NCI-H1417 (cell line): Measurements from ENCODE around the gene SLC39A13.

Experiments
- DNase-seq, 3 experiments: peaks; one replicate each; lab custom pipeline; 2025; lab: John Stamatoyannopoulos, UW

SLC39A13 gene

GRCh38 chr11:47384498-47384897, 23.9 kb upstream of the SLC39A13 start:
- DNase-seq = no peak

GRCh38 chr11:47387944-47388696, 20.3 kb upstream of the SLC39A13 start:
- no peak for DNase-seq

- no peak for DNase-seq
These were observed 19.5 kb upstream of the SLC39A13 start for GRCh38 chr11:47388697-47389576.

GRCh38 chr11:47389577-47390421, 18.6 kb upstream of the SLC39A13 start:
- DNase-seq = no peak

DNA sequence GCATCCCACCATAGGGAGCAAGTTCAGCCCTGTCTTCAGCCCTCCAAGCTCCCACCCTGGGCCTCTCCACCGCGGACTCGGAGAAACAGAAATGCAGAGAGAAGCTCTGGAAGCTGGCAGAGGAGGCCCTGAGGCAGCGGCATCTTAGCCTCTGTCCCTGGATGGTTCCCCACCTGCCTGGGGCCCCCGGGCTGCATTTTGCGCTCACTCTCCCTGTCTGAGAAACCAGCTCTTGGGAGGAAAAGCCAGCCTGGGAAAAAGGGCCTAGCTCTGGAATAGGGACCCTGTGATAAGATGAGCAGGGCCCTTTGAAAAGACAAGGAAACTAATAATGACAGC, 18.0 kb upstream of the SLC39A13 start:
- no peak for DNase-seq

GRCh38 chr11:47391077-47391583, 17.3 kb upstream of the SLC39A13 start:
- no peak for DNase-seq

GRCh38 chr11:47391711-47392432, 16.5 kb upstream of the SLC39A13 start:
- no peak for DNase-seq

DNA sequence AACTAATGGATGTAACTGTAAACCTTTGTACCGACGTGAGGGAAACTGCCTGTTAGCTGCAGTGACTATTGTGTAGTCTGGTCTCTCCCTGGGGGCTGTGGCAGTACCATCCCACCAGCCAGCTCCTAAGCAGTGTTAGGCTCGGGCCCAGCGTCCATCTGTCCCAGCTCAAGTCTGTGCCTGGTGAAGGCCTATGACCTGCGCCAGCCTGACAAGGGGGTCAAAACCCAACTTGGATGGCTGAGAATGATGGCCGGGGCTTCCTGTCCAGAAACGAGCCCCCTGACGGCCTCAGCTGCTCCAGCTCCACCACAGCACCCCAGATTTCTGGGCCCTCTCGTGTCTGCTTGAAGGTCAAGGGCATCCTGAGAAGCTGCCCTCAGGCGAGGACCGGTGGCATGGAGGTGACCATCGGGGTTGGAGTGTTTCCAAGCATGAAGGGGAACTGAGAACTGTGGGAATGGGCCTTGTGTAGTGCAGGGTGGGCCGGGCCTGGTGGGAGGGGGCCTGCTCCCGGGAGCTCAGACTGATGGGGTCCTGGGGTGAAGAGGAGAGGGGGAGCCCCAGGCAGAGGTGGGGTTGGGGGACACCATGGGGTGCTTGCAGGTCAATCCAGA, 15.7 kb upstream of the SLC39A13 start:
- no peak for DNase-seq

GRCh38 chr11:47393163-47394049, 15.0 kb upstream of the SLC39A13 start:
- no peak for DNase-seq

DNA sequence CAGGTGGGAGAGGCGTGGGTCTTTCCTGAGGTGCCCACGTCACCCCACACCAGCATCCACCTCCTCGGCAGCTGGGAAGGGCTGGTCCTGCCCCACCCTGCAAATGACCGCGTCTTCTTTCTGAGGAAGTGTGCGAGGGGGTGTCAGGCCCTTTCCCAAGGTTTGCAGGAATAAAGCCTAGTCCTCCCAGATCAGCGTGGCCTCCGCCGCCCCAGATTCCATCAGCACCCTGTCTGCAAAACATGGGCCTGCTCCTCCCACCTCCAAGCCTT, 14.4 kb upstream of the SLC39A13 start:
- DNase-seq = no peak

GRCh38 chr11:47394322-47395222, 13.8 kb upstream of the SLC39A13 start:
- DNase-seq = no peak

DNA sequence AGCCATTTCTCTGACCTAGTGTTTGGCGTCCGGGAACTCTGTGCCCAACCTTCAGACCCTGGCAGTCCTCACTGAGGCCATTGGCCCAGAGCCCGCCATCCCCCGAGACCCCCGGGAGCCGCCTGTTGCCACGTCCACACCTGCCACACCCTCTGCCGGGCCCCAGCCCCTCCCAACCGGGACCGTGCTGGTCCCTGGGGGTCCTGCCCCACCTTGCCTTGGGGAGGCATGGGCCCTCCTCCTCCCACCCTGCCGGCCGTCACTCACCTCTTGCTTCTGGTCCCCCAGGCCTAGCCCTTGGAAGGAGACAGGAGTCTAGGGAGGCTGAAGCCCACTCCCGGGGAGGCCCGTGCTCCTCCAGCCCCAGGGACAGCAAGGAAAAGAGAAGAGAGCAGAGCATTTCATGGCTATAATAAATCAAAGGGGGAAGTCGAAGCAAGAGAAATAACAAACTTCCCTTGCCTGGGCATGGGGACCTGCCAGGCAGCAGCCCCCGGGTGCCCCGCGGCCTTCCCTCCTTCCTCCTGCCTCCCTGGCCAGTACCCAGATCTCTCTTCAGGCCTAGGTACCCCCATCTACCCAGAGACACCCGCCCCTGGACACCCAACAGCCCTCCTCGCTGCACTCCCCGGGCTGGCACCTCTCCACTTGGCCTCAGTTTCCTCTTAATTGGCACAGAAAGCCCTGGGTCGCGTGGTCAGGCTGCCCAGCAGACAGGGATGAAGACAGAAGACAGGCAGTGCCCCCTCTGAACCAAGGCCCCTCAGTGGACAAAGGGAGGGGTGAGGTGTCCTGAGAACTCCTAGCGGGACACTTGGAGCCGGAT, 13.0 kb upstream of the SLC39A13 start:
- no peak for DNase-seq

GRCh38 chr11:47396049-47396320, 12.4 kb upstream of the SLC39A13 start:
- no peak for DNase-seq

GRCh38 chr11:47398011-47398410, 10.4 kb upstream of the SLC39A13 start:
- no peak for DNase-seq

- no peak for DNase-seq
These were observed 9.8 kb upstream of the SLC39A13 start for GRCh38 chr11:47398551-47398950.

DNA sequence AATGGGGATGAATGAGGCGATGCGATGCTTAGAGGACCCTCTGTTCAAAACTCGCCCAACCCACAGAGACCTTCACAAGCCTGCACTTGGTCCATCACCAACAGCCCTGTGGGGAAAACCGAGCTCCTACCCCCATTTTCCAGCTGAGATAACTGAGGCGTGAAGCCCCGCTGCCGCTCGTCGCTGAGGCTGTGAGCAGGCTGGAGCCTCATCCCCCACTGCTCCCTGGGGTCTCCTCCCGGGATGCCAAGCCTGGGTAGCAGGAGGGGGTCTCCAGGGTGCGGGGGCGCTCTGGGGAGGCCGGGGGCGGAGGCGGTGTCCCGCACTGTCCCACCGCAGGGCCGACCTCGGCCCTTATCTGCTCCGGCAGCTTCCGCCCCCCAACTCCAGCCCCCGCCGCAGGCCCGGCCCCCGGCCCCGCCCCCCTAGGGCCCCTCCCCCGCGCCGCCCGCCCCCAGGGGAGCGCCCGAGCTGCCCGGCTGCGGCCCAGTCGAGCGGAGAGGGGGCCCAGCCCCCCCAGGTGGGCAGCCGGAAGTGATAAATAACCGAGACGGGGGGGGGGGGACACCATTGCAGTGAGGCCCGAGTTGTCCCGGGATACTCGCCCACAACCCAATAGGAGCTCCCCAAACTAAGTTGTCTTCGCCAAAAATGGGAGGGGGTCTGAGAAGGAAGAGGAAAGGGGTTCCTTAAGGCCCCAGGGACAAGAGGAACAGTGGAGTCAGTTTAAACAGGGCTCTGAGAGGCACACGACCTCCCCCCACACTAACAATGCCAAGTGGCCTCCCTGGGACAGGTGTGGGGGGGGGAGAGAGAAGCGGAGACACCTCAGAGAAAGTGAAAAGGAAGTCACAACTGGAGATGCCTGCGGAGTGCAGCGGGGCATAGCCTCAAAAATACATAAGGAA, 8.3 kb upstream of the SLC39A13 start:
- DNase-seq = peak in 2 of 3 experiments; percentile 22 to 26

DNA sequence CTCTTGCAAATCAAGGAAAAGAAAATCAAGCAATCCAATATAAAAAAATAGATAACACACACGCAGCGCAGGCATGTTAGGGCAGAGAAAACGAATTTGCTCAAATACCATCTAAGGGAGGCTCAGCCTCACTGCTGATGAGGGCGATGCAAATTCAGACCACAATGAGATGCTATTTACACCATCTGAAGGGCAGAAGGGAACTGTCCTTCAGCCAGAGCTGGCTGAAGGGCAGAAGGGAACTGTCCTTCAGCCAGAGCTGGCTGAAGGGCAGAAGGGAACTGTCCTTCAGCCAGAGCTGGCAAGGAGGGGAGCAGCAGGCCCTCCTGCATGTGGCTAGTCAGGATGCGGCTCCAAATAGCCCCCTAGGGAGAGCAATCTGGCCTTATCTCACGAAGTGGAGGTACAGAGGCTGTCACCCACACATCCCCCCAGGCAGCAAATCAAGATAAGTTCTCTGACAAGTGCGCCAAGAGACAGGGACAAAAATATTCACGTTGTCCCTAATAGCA, 7.6 kb upstream of the SLC39A13 start:
- DNase-seq = no peak
